K562 (cell line): ENCODE results near the gene ADGRG4. TPM values are rescaled to one million over a fixed set of nuclear protein-coding genes. Genes with fewer than 3 reads are reported as not detected.

ENCODE experiments used
- ATAC-seq: fragments of 200-7000 bp; cut with Tn5 transposase; 3 replicates; pipeline ENCODE4 v1.9.1; 2020; ENCODE audit warnings: moderate library complexity
- BruUV-seq: library from RNA; stranded (reverse); fragments of 400-500 nt; replicated peaks from 2 replicates; lab custom pipeline; 2021; lab: Mats Ljungman, UMichigan
- CTCF ChIA-PET: fragments of 300-600 bp; formaldehyde crosslinking; extraction: SDS; loops from one replicate; lab custom pipeline; 2021; ENCODE audit warnings: low intra/inter-chr PET ratio; lab: Yijun Ruan, JAX
- POLR2A ChIA-PET: fragments of 300-600, 350-650 bp; sonication (Branson Sonifier 250); formaldehyde crosslinking; extraction: SDS; loops from one replicate; lab custom pipeline; 2021; ENCODE audit warnings: antibody characterized with exemption, inconsistent platforms; lab: Yijun Ruan, JAX
- DNase-seq, 4 experiments: peaks; one replicate each; pipeline versions ENCODE4 v3.0.0 to v3.0.0-alpha.2; 2011 to 2018; ENCODE audit warnings: low spot score in 3 of 4, mixed read lengths in 3 of 4; ENCODE audit errors: extremely low read depth in 1 of 4
- FAIRE-seq: peaks from 2 replicates; lab custom pipeline; 2011; peaks lifted over from hg19 to GRCh38; lab: Jason Lieb, UNC
- H2AFZ ChIP-seq: 2 replicates; pipeline ENCODE4 v1.6.0; 2011; ENCODE audit warnings: low read depth, low read length, control low read depth, inconsistent platforms
- H3K27ac ChIP-seq: fragments of 200-600 bp; 3 replicates; pipeline ENCODE4 v1.8.0; 2011; ENCODE audit warnings: low read depth, mild to moderate bottlenecking, control low read depth, inconsistent platforms, low read length, moderate library complexity, mixed read lengths; ENCODE audit errors: extremely low read depth
- H3K27me3 ChIP-seq, 2 experiments: fragments of 300-600 bp in 1 of 2; 2 replicates in 1 of 2; 3 replicates in 1 of 2; pipeline versions ENCODE4 v1.6.0 to v1.8.0; 2011; ENCODE audit warnings: inconsistent platforms in 2 of 2, low read length in 2 of 2, mild to moderate bottlenecking in 1 of 2, mixed read lengths in 1 of 2, moderate library complexity in 1 of 2; ENCODE audit not compliant: control insufficient read depth in 2 of 2, insufficient read depth in 2 of 2
- H3K36me3 ChIP-seq: fragments of 300-600 bp; 3 replicates; pipeline ENCODE4 v1.8.0; 2011; ENCODE audit warnings: mild to moderate bottlenecking, low read length, inconsistent platforms; ENCODE audit not compliant: control insufficient read depth, insufficient read depth
- H3K4me1 ChIP-seq, 2 experiments: fragments of 200-600 bp in 1 of 2; replicated peaks in 1 of 2; 2 replicates in 1 of 2; 3 replicates in 1 of 2; pipeline versions ENCODE4 v1.5.1 to v1.8.0; 2011; ENCODE audit warnings: inconsistent platforms in 2 of 2, low read length in 2 of 2, mild to moderate bottlenecking in 1 of 2, mixed read lengths in 1 of 2, moderate library complexity in 1 of 2; ENCODE audit not compliant: control insufficient read depth in 2 of 2, insufficient read depth in 2 of 2
- H3K4me2 ChIP-seq: 2 replicates; pipeline ENCODE4 v1.6.1; 2011; ENCODE audit warnings: low read length, control low read depth, inconsistent platforms, mixed read lengths; ENCODE audit not compliant: insufficient read depth
- H3K4me3 ChIP-seq: fragments of 200-600 bp; sonication (generic), shearing (Covaris generic); 2 replicates; pipeline ENCODE4 v1.5.1; 2016; ENCODE audit warnings: control low read depth, inconsistent platforms
- H3K79me2 ChIP-seq: fragments of 200-600 bp; 3 replicates; pipeline ENCODE4 v1.8.0; 2011; ENCODE audit warnings: low read length, inconsistent platforms; ENCODE audit not compliant: control insufficient read depth, insufficient read depth
- H3K9ac ChIP-seq, 2 experiments: 2 replicates each; pipeline versions ENCODE4 v1.6.0 to v1.6.1; 2011; ENCODE audit warnings: low read depth in 2 of 2, low read length in 2 of 2, control low read depth in 1 of 2, inconsistent platforms in 1 of 2, mild to moderate bottlenecking in 1 of 2, mixed read lengths in 1 of 2; ENCODE audit not compliant: insufficient read depth in 1 of 2
- H3K9me1 ChIP-seq: one replicate; pipeline ENCODE4 v1.6.0; 2011; ENCODE audit warnings: inconsistent platforms, mild to moderate bottlenecking, low read length, moderate library complexity; ENCODE audit not compliant: control insufficient read depth, insufficient read depth
- H3K9me3 ChIP-seq: replicated peaks from 2 replicates; pipeline ENCODE4 v1.5.1; 2011; ENCODE audit warnings: low read depth, low read length, inconsistent platforms; ENCODE audit not compliant: control insufficient read depth, insufficient read depth
- H4K20me1 ChIP-seq: replicated peaks from 2 replicates; pipeline ENCODE4 v1.6.1; 2011; ENCODE audit warnings: low read length, inconsistent platforms, mixed read lengths; ENCODE audit not compliant: control insufficient read depth, insufficient read depth
- HIVEP1 ChIP-seq: fragments of 250-450 bp; sonication (Bioruptor Pico); IDR thresholded peaks from 2 replicates; pipeline ENCODE4 v1.4.0; 2020; ENCODE audit warnings: mild to moderate bottlenecking
- HMG20B ChIP-seq: fragments of 250-450 bp; sonication (Bioruptor Pico); IDR thresholded peaks from 2 replicates; pipeline ENCODE4 v1.5.0; 2021; ENCODE audit warnings: mild to moderate bottlenecking
- NBN ChIP-seq: fragments of 450-650 bp; IDR thresholded peaks from 2 replicates; pipeline ENCODE4 v1.6.1; 2016; ENCODE audit warnings: low read depth, mild to moderate bottlenecking
- ZFP1 ChIP-seq: fragments of 450-650 bp; formaldehyde crosslinking; IDR thresholded peaks from 2 replicates; pipeline ENCODE4 v1.4.0; 2020; ENCODE audit warnings: mild to moderate bottlenecking, mixed read lengths
- WGBS: fragments of 100-300 bp; shearing (Covaris generic); methylation state at CpG from one replicate; pipeline ENCODE4 v1.1.6; 2016; ENCODE audit warnings: low coverage, mixed read lengths; ENCODE audit not compliant: insufficient coverage; ENCODE audit errors: missing lambda C conversion rate; 5-methylcytosine and 5-hydroxymethylcytosine counted together
- in situ Hi-C: fragments of 300-500 bp; cut with MboI; formaldehyde crosslinking; loops from 4 replicates; pipeline ENCODE4 v1.15.0; 2018; ENCODE audit warnings: inconsistent platforms, mixed read lengths
- intact Hi-C: fragments of 100-400 bp; cut with micrococcal nuclease; formaldehyde crosslinking; loops from 2 replicates; pipeline ENCODE4 v1.14.2; 2022
- polyA plus RNA-seq, 8 experiments: library from polyadenylated mRNA; depleted of rRNA in 4 of 8; stranded (reverse) in 5 of 8; unstranded in 3 of 8; fragments of >200 nt; fragmentation: Nextera tagmentation in 2 of 8; fragmentation: Illumina TruSeq in 1 of 8; extraction: Ambion mirVana in 2 of 8; extraction: Trizol in 1 of 8; gene quantifications; 2 replicates each; pipeline versions ENCODE4 v1.2.1 to v1.2.3, GENCODE V29; 2011 to 2014; ENCODE audit warnings: inconsistent platforms in 1 of 8, missing spikeins in 1 of 8
- total RNA-seq, 7 experiments: library from RNA; depleted of rRNA in 6 of 7; stranded (reverse); fragments of >200 nt in 6 of 7; fragmentation: Illumina TruSeq in 2 of 7; extraction: Trizol in 2 of 7; gene quantifications; 2 replicates each; pipeline versions ENCODE4 v1.2.1 to v1.2.3, GENCODE V29; 2011 to 2021; ENCODE audit warnings: low replicate concordance in 1 of 7
- TF ChIP-seq, protein P1 (sequence below): IDR thresholded peaks from 2 replicates; pipeline ENCODE4 v1.6.1; 2016; ENCODE audit warnings: missing genetic modification characterization, missing compliant biosample characterization
- TF ChIP-seq, protein P2 (sequence below): sonication (generic); formaldehyde crosslinking; IDR thresholded peaks from 2 replicates; pipeline ENCODE4 v1.8.0; 2022; ENCODE audit warnings: missing genetic modification reagents, mild to moderate bottlenecking, borderline replicate concordance

The ADGRG4 gene
- total and polyA plus RNA-seq, 9 of the 15 experiments (the other 6 are each of a cell fraction or from before 2014, with no cell fraction given), result not detected

DNA sequence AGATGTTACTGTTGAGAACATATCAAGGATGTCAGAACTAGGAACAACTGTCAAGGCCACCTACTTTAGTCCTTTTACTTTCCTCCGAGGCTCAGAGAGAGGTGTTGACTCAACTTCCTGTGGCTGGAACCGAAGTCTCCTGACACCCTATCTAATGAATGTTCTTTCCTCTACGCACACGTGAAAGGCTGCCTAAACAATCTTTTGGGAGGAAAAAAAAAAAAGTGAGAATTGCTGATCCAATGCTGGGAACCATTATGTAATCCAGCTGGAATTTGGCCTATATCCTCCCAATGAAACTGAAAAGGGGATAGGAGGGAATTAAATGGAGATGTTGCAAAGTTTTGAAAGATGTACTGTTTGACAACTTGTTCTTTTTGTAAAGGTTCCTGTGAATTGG, 41.2 kb upstream of the ADGRG4 start:
- no peaks in the 10 kb centered on the region for H3K79me2 ChIP-seq
- CTCF ChIA-PET, result no interaction called here
- no peak for DNase-seq
- BruUV-seq, result no TSS peak
- no peaks in the 10 kb centered on the region for H3K9me1 ChIP-seq
- no peak for ATAC-seq
- no peak overlapping the region for H3K4me2 ChIP-seq
- H3K4me3 ChIP-seq, result no peak overlapping the region
- POLR2A ChIA-PET, result no interaction called here
- H3K9me3 ChIP-seq, result no peaks in the 10 kb centered on the region
- in situ Hi-C loops, result no loop called here
- no peak overlapping the region for H2AFZ ChIP-seq
- FAIRE-seq, result no peak
- H3K9ac ChIP-seq, result no peak overlapping the region
- H3K27me3 ChIP-seq, result 0 out of 5 replicates have a peak, but pooled peaks cover 0 to 5% of the 10 kb centered on the region in 2 experiments
- TF ChIP-seq, protein P1, sequence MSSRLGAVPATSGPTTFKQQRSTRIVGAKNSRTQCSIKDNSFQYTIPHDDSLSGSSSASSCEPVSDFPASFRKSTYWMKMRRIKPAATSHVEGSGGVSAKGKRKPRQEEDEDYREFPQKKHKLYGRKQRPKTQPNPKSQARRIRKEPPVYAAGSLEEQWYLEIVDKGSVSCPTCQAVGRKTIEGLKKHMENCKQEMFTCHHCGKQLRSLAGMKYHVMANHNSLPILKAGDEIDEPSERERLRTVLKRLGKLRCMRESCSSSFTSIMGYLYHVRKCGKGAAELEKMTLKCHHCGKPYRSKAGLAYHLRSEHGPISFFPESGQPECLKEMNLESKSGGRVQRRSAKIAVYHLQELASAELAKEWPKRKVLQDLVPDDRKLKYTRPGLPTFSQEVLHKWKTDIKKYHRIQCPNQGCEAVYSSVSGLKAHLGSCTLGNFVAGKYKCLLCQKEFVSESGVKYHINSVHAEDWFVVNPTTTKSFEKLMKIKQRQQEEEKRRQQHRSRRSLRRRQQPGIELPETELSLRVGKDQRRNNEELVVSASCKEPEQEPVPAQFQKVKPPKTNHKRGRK, result no peak
- no peak for TF ChIP-seq NBN
- TF ChIP-seq HMG20B, result no peak
- TF ChIP-seq ZFP1 (CRISPR knock-in tag), result no peak
- TF ChIP-seq, protein P2, sequence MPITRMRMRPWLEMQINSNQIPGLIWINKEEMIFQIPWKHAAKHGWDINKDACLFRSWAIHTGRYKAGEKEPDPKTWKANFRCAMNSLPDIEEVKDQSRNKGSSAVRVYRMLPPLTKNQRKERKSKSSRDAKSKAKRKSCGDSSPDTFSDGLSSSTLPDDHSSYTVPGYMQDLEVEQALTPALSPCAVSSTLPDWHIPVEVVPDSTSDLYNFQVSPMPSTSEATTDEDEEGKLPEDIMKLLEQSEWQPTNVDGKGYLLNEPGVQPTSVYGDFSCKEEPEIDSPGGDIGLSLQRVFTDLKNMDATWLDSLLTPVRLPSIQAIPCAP (CRISPR knock-in tag), result no peak
- no peak for TF ChIP-seq HIVEP1 (CRISPR knock-in tag)
- H3K27ac ChIP-seq, result no peak overlapping the region
- no peaks in the 10 kb centered on the region for H3K36me3 ChIP-seq
- intact Hi-C loops, result no loop called here
- no peaks in the 10 kb centered on the region for H4K20me1 ChIP-seq
- WGBS, result 13% methylated on average over 4 of the region's 4 CpGs
- H3K4me1 ChIP-seq, result no peaks in the 10 kb centered on the region; a peak in 2 of 5 replicates
